SK-N-SH treated with all-trans-retinoic acid at 6 μM for 48 hours (cell line): ENCODE measurements around the gene CLSTN3.

Source experiments
- ARNTL ChIP-seq: fragments of 450-650 bp; formaldehyde crosslinking; IDR thresholded peaks from 2 replicates; pipeline ENCODE4 v1.5.0; 2020; ENCODE audit warnings: low read depth, mild to moderate bottlenecking, moderate library complexity, borderline replicate concordance
- CSDC2 ChIP-seq: fragments of 250-450 bp; sonication (Bioruptor Pico); IDR thresholded peaks from 2 replicates; pipeline ENCODE4 v1.5.0; 2020; ENCODE audit warnings: mild to moderate bottlenecking, moderate library complexity
- ESRRG ChIP-seq: fragments of 250-450 bp; sonication (Bioruptor Pico); IDR thresholded peaks from 2 replicates; pipeline ENCODE4 v1.6.1; 2021; ENCODE audit warnings: mild to moderate bottlenecking
- ISL1 ChIP-seq: fragments of 250-450 bp; sonication (Bioruptor Pico); IDR thresholded peaks from 2 replicates; pipeline ENCODE4 v2.1.2; 2022; ENCODE audit warnings: mild to moderate bottlenecking, moderate library complexity
- TCF4 ChIP-seq: fragments of 250-450 bp; sonication (Bioruptor Pico); IDR thresholded peaks from 2 replicates; pipeline ENCODE4 v1.8.0; 2021; ENCODE audit warnings: mild to moderate bottlenecking, moderate library complexity, borderline replicate concordance
- TOX ChIP-seq: fragments of 250-450 bp; sonication (Bioruptor Pico); IDR thresholded peaks from 2 replicates; pipeline ENCODE4 v1.8.0; 2021; ENCODE audit warnings: mild to moderate bottlenecking, moderate library complexity, borderline replicate concordance
- ZC3H10 ChIP-seq: fragments of 250-450 bp; sonication (Bioruptor Pico); IDR thresholded peaks from 2 replicates; pipeline ENCODE4 v1.5.1; 2021; ENCODE audit warnings: mild to moderate bottlenecking, moderate library complexity
- ZFP3 ChIP-seq: fragments of 250-450 bp; sonication (Bioruptor Pico); IDR thresholded peaks from 2 replicates; pipeline ENCODE4 v1.5.0; 2020; ENCODE audit warnings: mild to moderate bottlenecking, moderate library complexity
- ZFP30 ChIP-seq: fragments of 450-650 bp; formaldehyde crosslinking; IDR thresholded peaks from 2 replicates; pipeline ENCODE4 v1.5.0; 2022; ENCODE audit warnings: mild to moderate bottlenecking, moderate library complexity
- ZNF565 ChIP-seq: fragments of 450-650 bp; formaldehyde crosslinking; conservative IDR thresholded peaks from 2 replicates; pipeline ENCODE4 v1.5.0; 2020; ENCODE audit warnings: low read depth, mild to moderate bottlenecking, moderate library complexity

GRCh38 chr12:7130701-7131501 lies 730 bp downstream of the CLSTN3 start:
- no peak for TF ChIP-seq TOX (CRISPR knock-in tag)
- no peak for TF ChIP-seq ZFP3 (CRISPR knock-in tag)
- TF ChIP-seq ZNF565 (CRISPR knock-in tag): no peak
- TF ChIP-seq ZC3H10 (CRISPR knock-in tag): no peak
- TF ChIP-seq ARNTL: no peak
- no peak for TF ChIP-seq CSDC2 (CRISPR knock-in tag)
- no peak for TF ChIP-seq ESRRG (CRISPR knock-in tag)
- TF ChIP-seq TCF4 (CRISPR knock-in tag): no peak
- TF ChIP-seq ISL1 (CRISPR knock-in tag): no peak
- TF ChIP-seq ZFP30 (CRISPR knock-in tag): no peak
